Activated CD4-positive, alpha-beta T cell treated with anti-CD3 and anti-CD28 coated beads, Interleukin-2, amount 10 ng/mL, durations not matched to agents 24 days and 14 days (primary cell): ENCODE measurements around the gene NR2E1. TPM values are rescaled to one million over a fixed set of nuclear protein-coding genes. Genes with fewer than 3 reads are reported as not detected.
A peak's percentile ranks its signal among the peaks of the same experiment; 100 is the strongest.

Experiments
- DNase-seq: peaks from one replicate; pipeline ENCODE4 v3.0.0; 2022
- H3K27ac Mint-ChIP-seq: one replicate; pipeline ENCODE4 v1.8.0; 2022; ENCODE audit warnings: mild to moderate bottlenecking, mixed read lengths
- H3K27me3 Mint-ChIP-seq: one replicate; pipeline ENCODE4 v1.8.0; 2022; ENCODE audit warnings: mixed read lengths
- H3K36me3 Mint-ChIP-seq: one replicate; pipeline ENCODE4 v1.8.0; 2022; ENCODE audit warnings: low read depth, mild to moderate bottlenecking, mixed read lengths
- H3K4me1 Mint-ChIP-seq: one replicate; pipeline ENCODE4 v1.8.0; 2021; ENCODE audit warnings: mixed read lengths
- H3K4me3 Mint-ChIP-seq: one replicate; pipeline ENCODE4 v1.8.0; 2022; ENCODE audit warnings: mild to moderate bottlenecking, moderate library complexity, mixed read lengths
- H3K9me3 Mint-ChIP-seq: one replicate; pipeline ENCODE4 v1.8.0; 2021; ENCODE audit warnings: mixed read lengths
- intact Hi-C: fragments of 100-400 bp; cut with micrococcal nuclease; formaldehyde crosslinking; loops from one replicate; pipeline ENCODE4 v1.15.1; 2023
- total RNA-seq: library from RNA; stranded (reverse); gene quantifications from 2 replicates; pipeline ENCODE4 v1.2.3, GENCODE V29; 2022

Gene NR2E1
- not detected in 2 replicates for total RNA-seq

- Mint-ChIP-seq H3K9me3 (peaks cover 14% of the 10 kb centered on the region), H3K27me3 (peaks cover 90% of the 10 kb centered on the region), H3K36me3 (peaks cover 11% of the 10 kb centered on the region), H3K27ac (peak within 1 kb of the TSS; percentile 88), H3K4me1 (peaks cover 16% of the 10 kb centered on the region), H3K4me3 (peak within 1 kb of the TSS; percentile 24)
- peak; percentile 60 for DNase-seq
- intact Hi-C loops: loop anchor here (5.0 kb wide), 1 partner anchor 674 kb away; the partner anchor contains the start of gene SOBP
These were observed at the start of gene NR2E1 for GRCh38 chr6:108165714-108166663. Gene NR2E1 (plus strand): TSS chr6:108166022. CDS start chr6:108166766, 744 bp downstream.

DNA sequence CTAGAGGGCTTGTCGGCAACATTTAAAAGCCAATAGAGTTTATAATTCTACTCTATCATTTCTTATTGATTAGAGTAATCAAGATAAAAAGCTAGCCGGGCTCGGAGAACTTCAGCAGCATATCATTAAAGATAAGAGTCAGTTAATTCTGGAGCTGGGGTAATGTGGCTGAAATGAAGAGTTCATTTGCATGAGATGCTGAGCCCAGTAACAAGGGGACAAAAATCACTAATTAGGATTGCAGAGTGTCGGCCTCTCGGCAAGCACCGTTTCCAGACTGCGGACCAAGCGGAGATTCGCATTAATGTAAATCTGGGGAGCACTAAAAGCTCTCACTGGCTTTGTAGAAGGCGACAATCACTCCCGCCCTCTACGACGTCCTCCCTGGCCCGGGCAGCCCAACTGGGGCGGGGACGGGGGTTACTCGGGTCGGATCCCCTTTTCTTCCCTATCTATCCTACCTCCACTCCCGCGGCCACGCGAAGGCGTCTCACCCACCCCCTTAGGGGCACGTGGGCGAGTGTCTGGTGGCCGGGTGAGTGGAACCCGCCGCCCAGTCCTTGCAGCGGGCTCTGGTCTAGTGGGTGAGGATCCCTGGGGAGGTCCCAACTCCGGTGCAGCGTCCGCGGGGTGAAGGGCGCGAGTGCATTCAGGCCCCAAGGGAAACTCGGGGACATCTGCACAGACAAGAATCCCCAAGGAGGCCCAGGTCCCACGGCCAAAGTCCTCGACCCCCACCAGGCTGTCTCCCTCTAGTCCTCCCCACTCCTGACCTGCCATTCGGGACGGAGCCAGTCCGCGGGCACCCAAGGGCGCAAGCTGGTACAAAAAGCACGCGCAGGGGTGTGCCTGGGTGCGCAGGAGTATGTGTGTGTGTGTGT lies 49.0 kb upstream of the NR2E1 start:
- H3K27ac Mint-ChIP-seq: no peak overlapping the region
- DNase-seq: peak; percentile 59
- peaks cover 42% of the 10 kb centered on the region for H3K4me1 Mint-ChIP-seq
- peaks cover 88% of the 10 kb centered on the region for H3K27me3 Mint-ChIP-seq
- intact Hi-C loops: loop anchor here (1.0 to 2.0 kb wide), 2 partner anchors 16 to 48 kb away; no protein-coding TSS in a partner anchor
- no peaks in the 10 kb centered on the region for H3K9me3 Mint-ChIP-seq
- peaks cover 9% of the 10 kb centered on the region for H3K36me3 Mint-ChIP-seq
- peak overlapping the region; percentile 78 for H3K4me3 Mint-ChIP-seq

GRCh38 chr6:108117427-108118358 lies 48.1 kb upstream of the NR2E1 start:
- Mint-ChIP-seq H3K9me3 (no peaks in the 10 kb centered on the region), H3K4me1 (peaks cover 42% of the 10 kb centered on the region), H3K27ac (no peak overlapping the region)

GRCh38 chr6:108118359-108118724 lies 47.5 kb upstream of the NR2E1 start:
- Mint-ChIP-seq H3K4me1 (peaks cover 41% of the 10 kb centered on the region), H3K36me3 (peaks cover 9% of the 10 kb centered on the region), H3K9me3 (no peaks in the 10 kb centered on the region), H3K4me3 (peak overlapping the region; percentile 81), H3K27me3 (peaks cover 90% of the 10 kb centered on the region), H3K27ac (no peak overlapping the region)
- DNase-seq: no peak
- intact Hi-C loops: no loop called here

More at GRCh38 chr6:108117427-108118358, 48.1 kb upstream of the NR2E1 start:
- DNase-seq: peak; percentile 80
- intact Hi-C loops: loop anchor here (2.0 kb wide), 1 partner anchor 15 kb away; no protein-coding TSS in a partner anchor
- Mint-ChIP-seq H3K4me3 (peak overlapping the region; percentile 78), H3K27me3 (peaks cover 89% of the 10 kb centered on the region), H3K36me3 (peaks cover 9% of the 10 kb centered on the region)

GRCh38 chr6:108118810-108119768 lies 46.7 kb upstream of the NR2E1 start:
- Mint-ChIP-seq H3K27me3 (peaks cover 90% of the 10 kb centered on the region), H3K4me1 (peaks cover 35% of the 10 kb centered on the region), H3K4me3 (peak overlapping the region; percentile 81), H3K9me3 (no peaks in the 10 kb centered on the region), H3K36me3 (peaks cover 9% of the 10 kb centered on the region), H3K27ac (peak overlapping the region; percentile 69)
- intact Hi-C loops: no loop called here
- DNase-seq: peak; percentile 67

GRCh38 chr6:108119769-108120141 lies 46.1 kb upstream of the NR2E1 start:
- Mint-ChIP-seq H3K9me3 (no peaks in the 10 kb centered on the region), H3K36me3 (peaks cover 9% of the 10 kb centered on the region), H3K4me3 (no peak overlapping the region), H3K4me1 (peaks cover 32% of the 10 kb centered on the region), H3K27me3 (peaks cover 90% of the 10 kb centered on the region), H3K27ac (no peak overlapping the region)
- intact Hi-C loops: no loop called here
- DNase-seq: no peak

- H3K27ac Mint-ChIP-seq: no peak overlapping the region
These were observed 45.5 kb upstream of the NR2E1 start for GRCh38 chr6:108120311-108120710.

GRCh38 chr6:108121612-108122011 lies 44.2 kb upstream of the NR2E1 start:
- H3K9me3 Mint-ChIP-seq: no peaks in the 10 kb centered on the region
- intact Hi-C loops: no loop called here
- DNase-seq: no peak
- peaks cover 86% of the 10 kb centered on the region for H3K27me3 Mint-ChIP-seq
- peaks cover 9% of the 10 kb centered on the region for H3K36me3 Mint-ChIP-seq
- peaks cover 19% of the 10 kb centered on the region for H3K4me1 Mint-ChIP-seq
- H3K4me3 Mint-ChIP-seq: no peak overlapping the region
- H3K27ac Mint-ChIP-seq: no peak overlapping the region

More at GRCh38 chr6:108120311-108120710, 45.5 kb upstream of the NR2E1 start:
- Mint-ChIP-seq H3K27me3 (peaks cover 89% of the 10 kb centered on the region), H3K4me3 (no peak overlapping the region), H3K36me3 (peaks cover 9% of the 10 kb centered on the region), H3K9me3 (no peaks in the 10 kb centered on the region), H3K4me1 (peaks cover 26% of the 10 kb centered on the region)
- intact Hi-C loops: no loop called here
- DNase-seq: no peak

GRCh38 chr6:108123481-108123929 lies 42.3 kb upstream of the NR2E1 start:
- H3K4me1 Mint-ChIP-seq: peaks cover 12% of the 10 kb centered on the region
- H3K9me3 Mint-ChIP-seq: no peaks in the 10 kb centered on the region
- H3K36me3 Mint-ChIP-seq: peaks cover 6% of the 10 kb centered on the region
- no peak overlapping the region for H3K27ac Mint-ChIP-seq
- H3K4me3 Mint-ChIP-seq: no peak overlapping the region
- intact Hi-C loops: no loop called here
- H3K27me3 Mint-ChIP-seq: peaks cover 85% of the 10 kb centered on the region
- DNase-seq: no peak

GRCh38 chr6:108123946-108124345 lies 41.9 kb upstream of the NR2E1 start:
- Mint-ChIP-seq H3K27me3 (peaks cover 85% of the 10 kb centered on the region), H3K36me3 (peaks cover 3% of the 10 kb centered on the region), H3K4me3 (no peak overlapping the region), H3K27ac (no peak overlapping the region), H3K4me1 (peaks cover 8% of the 10 kb centered on the region), H3K9me3 (no peaks in the 10 kb centered on the region)
- DNase-seq: no peak
- intact Hi-C loops: no loop called here

DNA sequence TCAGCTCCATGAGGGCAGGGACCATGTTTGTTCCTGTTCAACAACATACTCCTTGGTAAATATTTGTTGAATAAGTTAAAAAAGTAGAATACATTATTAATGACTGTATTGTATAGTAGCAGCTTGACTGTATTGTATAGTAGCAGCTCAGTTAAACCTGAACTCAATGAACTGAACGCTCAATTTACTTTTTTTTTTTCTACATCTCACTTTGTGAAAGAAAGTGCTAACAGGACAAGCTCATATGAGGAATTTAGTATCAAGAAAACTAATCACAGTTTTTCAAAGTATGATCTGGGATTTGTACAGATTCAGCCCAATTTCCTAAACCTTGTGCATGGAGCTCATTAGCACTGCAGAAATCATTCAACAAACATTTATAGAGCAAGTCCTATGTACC lies 38.8 kb upstream of the NR2E1 start:
- Mint-ChIP-seq H3K4me3 (no peak overlapping the region), H3K9me3 (no peaks in the 10 kb centered on the region)

GRCh38 chr6:108127826-108128225 lies 38.0 kb upstream of the NR2E1 start:
- Mint-ChIP-seq H3K27ac (no peak overlapping the region), H3K4me1 (no peaks in the 10 kb centered on the region), H3K9me3 (no peaks in the 10 kb centered on the region), H3K4me3 (no peak overlapping the region), H3K27me3 (peaks cover 82% of the 10 kb centered on the region), H3K36me3 (no peaks in the 10 kb centered on the region)
- DNase-seq: no peak
- intact Hi-C loops: no loop called here

More for the DNA sequence above, 38.8 kb upstream of the NR2E1 start:
- no peak for DNase-seq
- intact Hi-C loops: no loop called here
- Mint-ChIP-seq H3K27ac (no peak overlapping the region), H3K36me3 (no peaks in the 10 kb centered on the region), H3K27me3 (peaks cover 82% of the 10 kb centered on the region), H3K4me1 (no peaks in the 10 kb centered on the region)
